SK-N-SH (cell line): Measurements from ENCODE around the gene NSMCE1. TPM values are rescaled to one million over a fixed set of nuclear protein-coding genes. Genes with fewer than 3 reads are reported as not detected.

Source experiments
- CTCF ChIA-PET: fragments of 300-600, 350-600 bp; formaldehyde crosslinking; extraction: SDS; loops from one replicate; lab custom pipeline; 2021; lab: Yijun Ruan, JAX
- POLR2A ChIA-PET: fragments of 350-600 bp; sonication (Branson Sonifier 250); formaldehyde crosslinking; extraction: SDS; loops from one replicate; lab custom pipeline; 2020; ENCODE audit warnings: antibody characterized with exemption, inconsistent platforms; lab: Yijun Ruan, JAX
- DNase-seq: peaks from one replicate; pipeline ENCODE4 v3.0.0; 2012
- H2AFZ ChIP-seq: fragments of 200-600 bp; sonication (generic); 2 replicates; pipeline ENCODE4 v1.8.1; 2016; ENCODE audit warnings: antibody characterized with exemption, mild to moderate bottlenecking, low read depth
- H3F3A ChIP-seq: fragments of 200-600 bp; sonication (generic); replicated peaks from 2 replicates; pipeline ENCODE3; 2016; ENCODE audit warnings: antibody characterized with exemption, mild to moderate bottlenecking; ENCODE audit not compliant: insufficient read depth
- H3K27ac ChIP-seq, 2 experiments: fragments of 200-500 bp in 1 of 2; fragments of 200-600 bp in 1 of 2; sonication (Bioruptor generic) in 1 of 2; sonication (generic), shearing (Covaris generic) in 1 of 2; 2 replicates each; pipeline versions ENCODE4 v1.5.1 to v1.6.1; 2014 to 2016; ENCODE audit warnings: low read depth in 2 of 2, inconsistent platforms in 1 of 2, low read length in 1 of 2, mild to moderate bottlenecking in 1 of 2, mixed read lengths in 1 of 2
- H3K27me3 ChIP-seq: fragments of 200-600 bp; sonication (generic), shearing (Covaris generic); 2 replicates; pipeline ENCODE4 v1.6.1; 2016; ENCODE audit warnings: mixed run types; ENCODE audit not compliant: insufficient read depth
- H3K36me3 ChIP-seq, 2 experiments: fragments of 200-500 bp in 1 of 2; fragments of 200-600 bp in 1 of 2; sonication (Bioruptor generic) in 1 of 2; sonication (generic) in 1 of 2; replicated peaks in 1 of 2; 2 replicates each; pipeline versions ENCODE3 to v1.5.1; 2014 to 2016; ENCODE audit warnings: low read length in 1 of 2, mild to moderate bottlenecking in 1 of 2; ENCODE audit not compliant: insufficient read depth in 2 of 2, control insufficient read depth in 1 of 2
- H3K4me1 ChIP-seq, 2 experiments: fragments of 200-500 bp in 1 of 2; fragments of 200-600 bp in 1 of 2; sonication (Bioruptor generic) in 1 of 2; sonication (generic), shearing (Covaris generic) in 1 of 2; 2 replicates each; pipeline versions ENCODE4 v1.5.1 to v1.6.1; 2014 to 2016; ENCODE audit warnings: low read depth in 1 of 2, low read length in 1 of 2, mixed run types in 1 of 2; ENCODE audit not compliant: insufficient read depth in 2 of 2, control insufficient read depth in 1 of 2
- H3K4me2 ChIP-seq: fragments of 200-600 bp; sonication (generic), shearing (Covaris generic); 2 replicates; pipeline ENCODE4 v1.6.1; 2017; ENCODE audit warnings: mixed run types
- H3K4me3 ChIP-seq, 2 experiments: fragments of 200-500 bp in 1 of 2; fragments of 200-600 bp in 1 of 2; sonication (Bioruptor generic) in 1 of 2; sonication (generic), shearing (Covaris generic) in 1 of 2; 2 replicates each; pipeline versions ENCODE4 v1.5.1 to v1.8.1; 2014 to 2016; ENCODE audit warnings: low read depth in 2 of 2, inconsistent platforms in 1 of 2, low read length in 1 of 2, mild to moderate bottlenecking in 1 of 2, mixed read lengths in 1 of 2, moderate library complexity in 1 of 2
- H3K79me2 ChIP-seq: fragments of 200-600 bp; sonication (generic); 2 replicates; pipeline ENCODE4 v1.8.1; 2017; ENCODE audit warnings: mild to moderate bottlenecking; ENCODE audit not compliant: insufficient read depth
- H3K9ac ChIP-seq: fragments of 200-600 bp; sonication (generic); 2 replicates; pipeline ENCODE4 v1.6.1; 2017; ENCODE audit warnings: mixed run types
- H3K9me2 ChIP-seq: fragments of 200-600 bp; sonication (generic); 2 replicates; pipeline ENCODE4 v1.6.1; 2017; ENCODE audit warnings: mixed run types
- H3K9me3 ChIP-seq: fragments of 200-600 bp; sonication (generic); 2 replicates; pipeline ENCODE4 v1.6.1; 2017; ENCODE audit warnings: mixed run types, mild to moderate bottlenecking, moderate library complexity
- H4K20me1 ChIP-seq: fragments of 200-600 bp; sonication (generic); 2 replicates; pipeline ENCODE4 v1.6.1; 2017; ENCODE audit warnings: mild to moderate bottlenecking, mixed run types; ENCODE audit not compliant: insufficient read depth
- ELF1 ChIP-seq: IDR thresholded peaks from 2 replicates; pipeline ENCODE4 v1.4.0; 2012
- FOSL2 ChIP-seq: IDR thresholded peaks from 2 replicates; pipeline ENCODE4 v1.4.0; 2012; ENCODE audit warnings: low read depth, mild to moderate bottlenecking, moderate library complexity, borderline replicate concordance
- FOXM1 ChIP-seq: IDR thresholded peaks from 2 replicates; pipeline ENCODE4 v1.4.0; 2012; ENCODE audit warnings: low read depth, mild to moderate bottlenecking
- IRF3 ChIP-seq: fragments of 150-350 bp; IDR thresholded peaks from 2 replicates; pipeline ENCODE4 v1.6.1; 2016; ENCODE audit warnings: mild to moderate bottlenecking, low read depth, low read length
- JUND ChIP-seq: IDR thresholded peaks from 2 replicates; pipeline ENCODE4 v1.4.0; 2012
- MEF2A ChIP-seq: IDR thresholded peaks from 2 replicates; pipeline ENCODE4 v1.4.0; 2012; ENCODE audit warnings: low read depth, borderline replicate concordance
- NFIC ChIP-seq: IDR thresholded peaks from 2 replicates; pipeline ENCODE4 v1.4.0; 2012; ENCODE audit warnings: borderline replicate concordance
- POLR2AphosphoS5 ChIP-seq: IDR thresholded peaks from 2 replicates; pipeline ENCODE4 v1.6.1; 2012; ENCODE audit warnings: low read depth, low read length
- REST ChIP-seq: IDR thresholded peaks from 2 replicates; pipeline ENCODE4 v1.6.1; 2012; ENCODE audit warnings: mild to moderate bottlenecking, low read depth, low read length, moderate library complexity
- SIN3A ChIP-seq: IDR thresholded peaks from 2 replicates; pipeline ENCODE4 v1.6.1; 2012; ENCODE audit warnings: low read depth, mild to moderate bottlenecking, low read length, moderate library complexity, borderline replicate concordance
- TCF12 ChIP-seq: IDR thresholded peaks from 2 replicates; pipeline ENCODE4 v1.4.0; 2012
- WGBS: methylation state at CpG from one replicate; pipeline ENCODE4 v1.1.6; 2017; ENCODE audit warnings: low lambda C conversion rate; 5-methylcytosine and 5-hydroxymethylcytosine counted together
- polyA plus RNA-seq, 3 experiments: library from polyadenylated mRNA; depleted of rRNA; stranded (reverse); fragments of >200 nt; gene quantifications; 2 replicates each; pipeline ENCODE4 v1.2.3, GENCODE V29; 2012
- TF ChIP-seq, protein P1 (sequence below): IDR thresholded peaks from 2 replicates; pipeline ENCODE4; 2012
- TF ChIP-seq, protein P2 (sequence below): fragments of 200-600 bp; sonication (generic); IDR thresholded peaks from 2 replicates; pipeline ENCODE4 v1.6.1; 2017; ENCODE audit warnings: antibody characterized with exemption, mild to moderate bottlenecking, moderate library complexity

NSMCE1 gene
- polyA plus RNA-seq, 1 of the 3 experiments (the other 2 are of a cell fraction) = 39.8 TPM

DNA sequence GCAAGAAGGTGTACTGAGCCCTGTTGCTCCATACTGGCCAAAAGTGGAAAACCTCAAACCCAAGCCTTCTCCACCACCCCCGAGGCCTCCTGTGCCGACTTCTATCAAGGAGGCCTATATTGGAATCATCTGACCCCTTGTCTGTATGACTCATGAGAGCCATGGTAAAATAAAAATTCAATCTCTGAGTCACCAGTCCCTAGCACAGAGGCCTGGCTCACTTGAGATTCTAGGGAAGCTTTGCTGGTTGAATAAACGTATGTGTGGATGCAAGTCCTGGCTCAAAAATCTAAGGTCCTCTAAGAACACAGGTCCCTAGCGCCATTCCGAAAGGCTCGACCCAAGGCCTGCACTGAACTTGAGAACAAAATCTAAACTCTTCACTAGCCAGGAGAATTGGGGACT, 15.0 kb downstream of the NSMCE1 start:
- peak overlapping the region; percentile 54; the same call in 1 of the 2 replicates for H2AFZ ChIP-seq
- peaks cover 21% of the 10 kb centered on the region for H3F3A ChIP-seq
- no peak overlapping the region for H3K9ac ChIP-seq
- ChIA-PET CTCF (interaction anchor here (2.7 kb wide), 1 partner anchor 19 kb away, joined by 18 read pairs; no protein-coding TSS in a partner anchor), POLR2A (no interaction called here)
- peaks cover 8 to 19% of the 10 kb centered on the region in 2 experiments for H3K36me3 ChIP-seq
- peaks cover 0 to 18% of the 10 kb centered on the region in 2 experiments; a peak in 2 of 4 replicates for H3K4me1 ChIP-seq
- no peaks in the 10 kb centered on the region for H3K79me2 ChIP-seq
- no peaks in the 10 kb centered on the region for H3K9me2 ChIP-seq
- peak overlapping the region; percentile 14 to 82; a peak in 3 of 4 replicates for H3K27ac ChIP-seq
- H3K4me2 ChIP-seq = peak overlapping the region; percentile 61
- 45% methylated on average over 6 of the region's 6 CpGs for WGBS
- no peak overlapping the region for H3K4me3 ChIP-seq
- no peaks in the 10 kb centered on the region for H4K20me1 ChIP-seq
- DNase-seq = no peak
- H3K27me3 ChIP-seq = no peaks in the 10 kb centered on the region
- peak; percentile 23; the same call in 1 of the 2 replicates for TF ChIP-seq NFIC
- TF ChIP-seq FOXM1 = no peak
- TF ChIP-seq IRF3 = no peak
- TF ChIP-seq SIN3A = no peak
- TF ChIP-seq, protein P1, sequence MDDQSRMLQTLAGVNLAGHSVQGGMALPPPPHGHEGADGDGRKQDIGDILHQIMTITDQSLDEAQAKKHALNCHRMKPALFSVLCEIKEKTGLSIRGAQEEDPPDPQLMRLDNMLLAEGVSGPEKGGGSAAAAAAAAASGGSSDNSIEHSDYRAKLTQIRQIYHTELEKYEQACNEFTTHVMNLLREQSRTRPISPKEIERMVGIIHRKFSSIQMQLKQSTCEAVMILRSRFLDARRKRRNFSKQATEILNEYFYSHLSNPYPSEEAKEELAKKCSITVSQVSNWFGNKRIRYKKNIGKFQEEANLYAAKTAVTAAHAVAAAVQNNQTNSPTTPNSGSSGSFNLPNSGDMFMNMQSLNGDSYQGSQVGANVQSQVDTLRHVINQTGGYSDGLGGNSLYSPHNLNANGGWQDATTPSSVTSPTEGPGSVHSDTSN = peak; percentile 22; the same call in 1 of the 2 replicates
- TF ChIP-seq ELF1 = no peak
- TF ChIP-seq, protein P2, sequence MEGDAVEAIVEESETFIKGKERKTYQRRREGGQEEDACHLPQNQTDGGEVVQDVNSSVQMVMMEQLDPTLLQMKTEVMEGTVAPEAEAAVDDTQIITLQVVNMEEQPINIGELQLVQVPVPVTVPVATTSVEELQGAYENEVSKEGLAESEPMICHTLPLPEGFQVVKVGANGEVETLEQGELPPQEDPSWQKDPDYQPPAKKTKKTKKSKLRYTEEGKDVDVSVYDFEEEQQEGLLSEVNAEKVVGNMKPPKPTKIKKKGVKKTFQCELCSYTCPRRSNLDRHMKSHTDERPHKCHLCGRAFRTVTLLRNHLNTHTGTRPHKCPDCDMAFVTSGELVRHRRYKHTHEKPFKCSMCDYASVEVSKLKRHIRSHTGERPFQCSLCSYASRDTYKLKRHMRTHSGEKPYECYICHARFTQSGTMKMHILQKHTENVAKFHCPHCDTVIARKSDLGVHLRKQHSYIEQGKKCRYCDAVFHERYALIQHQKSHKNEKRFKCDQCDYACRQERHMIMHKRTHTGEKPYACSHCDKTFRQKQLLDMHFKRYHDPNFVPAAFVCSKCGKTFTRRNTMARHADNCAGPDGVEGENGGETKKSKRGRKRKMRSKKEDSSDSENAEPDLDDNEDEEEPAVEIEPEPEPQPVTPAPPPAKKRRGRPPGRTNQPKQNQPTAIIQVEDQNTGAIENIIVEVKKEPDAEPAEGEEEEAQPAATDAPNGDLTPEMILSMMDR = no peak
- no peak for TF ChIP-seq MEF2A
- peak; percentile 87 for TF ChIP-seq JUND
- TF ChIP-seq REST = no peak
- TF ChIP-seq POLR2AphosphoS5 = no peak; the same call in 1 of the 2 replicates
- peak; percentile 65 for TF ChIP-seq TCF12
- TF ChIP-seq FOSL2 = peak; percentile 95
- H3K9me3 ChIP-seq = no peaks in the 10 kb centered on the region
